GM23248 (cell line): ENCODE data around the gene ALG1. TPM values are rescaled to one million over a fixed set of nuclear protein-coding genes. Genes with fewer than 3 reads are reported as not detected.

Experiments
- DNase-seq: peaks from one replicate; pipeline ENCODE4 v3.0.0-alpha.2; 2015
- H2AFZ ChIP-seq: fragments of 200-600 bp; sonication (generic); 2 replicates; pipeline ENCODE4 v1.6.1; 2016; ENCODE audit warnings: antibody characterized with exemption
- H3F3A ChIP-seq: fragments of 200-600 bp; sonication (generic); 2 replicates; pipeline ENCODE4 v1.6.1; 2016; ENCODE audit warnings: mild to moderate bottlenecking, antibody characterized with exemption, mixed run types; ENCODE audit not compliant: insufficient read depth
- H3K27ac ChIP-seq: fragments of 200-600 bp; sonication (generic); 2 replicates; pipeline ENCODE4 v1.5.1; 2016; ENCODE audit warnings: mild to moderate bottlenecking
- H3K27me3 ChIP-seq: fragments of 200-600 bp; sonication (generic); replicated peaks from 2 replicates; pipeline ENCODE4 v1.6.1; 2016; ENCODE audit warnings: mild to moderate bottlenecking; ENCODE audit not compliant: insufficient read depth
- H3K36me3 ChIP-seq: fragments of 200-600 bp; sonication (generic); 2 replicates; pipeline ENCODE4 v1.6.1; 2016; ENCODE audit warnings: low read depth, mild to moderate bottlenecking
- H3K4me1 ChIP-seq: fragments of 200-600 bp; sonication (generic); 2 replicates; pipeline ENCODE4 v1.6.1; 2016; ENCODE audit warnings: mild to moderate bottlenecking; ENCODE audit not compliant: insufficient read depth
- H3K4me2 ChIP-seq: fragments of 200-600 bp; sonication (generic); one replicate; pipeline ENCODE4 v1.6.1; 2016; ENCODE audit warnings: mild to moderate bottlenecking; ENCODE audit not compliant: unreplicated experiment
- H3K4me3 ChIP-seq: fragments of 200-600 bp; sonication (generic); 2 replicates; pipeline ENCODE4 v1.5.1; 2016; ENCODE audit warnings: mild to moderate bottlenecking
- H3K79me2 ChIP-seq: fragments of 200-600 bp; sonication (generic); 2 replicates; pipeline ENCODE4 v1.6.1; 2016; ENCODE audit warnings: mild to moderate bottlenecking; ENCODE audit not compliant: insufficient read depth
- H3K9ac ChIP-seq: fragments of 200-600 bp; sonication (generic); 2 replicates; pipeline ENCODE4 v1.6.1; 2016; ENCODE audit warnings: mild to moderate bottlenecking
- H3K9me2 ChIP-seq: fragments of 200-600 bp; sonication (generic); 2 replicates; pipeline ENCODE4 v1.6.1; 2016; ENCODE audit warnings: mixed run types, mild to moderate bottlenecking, moderate library complexity; ENCODE audit not compliant: insufficient read depth
- H3K9me3 ChIP-seq: fragments of 200-600 bp; sonication (generic); one replicate; pipeline ENCODE4 v1.6.1; 2017; ENCODE audit warnings: low read depth
- H4K20me1 ChIP-seq: fragments of 200-600 bp; sonication (generic); 2 replicates; pipeline ENCODE4 v1.6.0; 2016; ENCODE audit not compliant: insufficient read depth
- EZH2 ChIP-seq: fragments of 200-600 bp; sonication (generic); IDR thresholded peaks from 2 replicates; pipeline ENCODE4 v1.6.1; 2018; ENCODE audit warnings: antibody characterized with exemption, mild to moderate bottlenecking; ENCODE audit not compliant: insufficient read depth, poor library complexity, severe bottlenecking
- EZH2phosphoT487 ChIP-seq: fragments of 200-600 bp; sonication (generic); IDR thresholded peaks from 2 replicates; pipeline ENCODE4 v1.6.1; 2018; ENCODE audit warnings: antibody characterized with exemption, moderate library complexity, mild to moderate bottlenecking, low read depth; ENCODE audit not compliant: insufficient read depth
- WGBS, 2 experiments: methylation state at CpG; one replicate each; pipeline ENCODE4 v1.1.6; 2015 to 2017; ENCODE audit warnings: low lambda C conversion rate in 2 of 2, low coverage in 1 of 2; ENCODE audit errors: missing lambda C conversion rate in 2 of 2; 5-methylcytosine and 5-hydroxymethylcytosine counted together
- in situ Hi-C: fragments of 300-500 bp; cut with MboI; formaldehyde crosslinking; loops from 2 replicates; pipeline ENCODE4 v1.15.0; 2020
- polyA plus RNA-seq: library from polyadenylated mRNA; unstranded; fragments of >200 nt; fragmentation: Nextera tagmentation; extraction: Ambion mirVana; gene quantifications from 2 replicates; pipeline ENCODE4 v1.2.1, GENCODE V29; 2016
- total RNA-seq: library from RNA; depleted of rRNA; stranded (reverse); fragments of >200 nt; shearing (Covaris generic); gene quantifications from 2 replicates; pipeline ENCODE4 v1.2.3, GENCODE V29; 2014

Gene ALG1
- total and polyA plus RNA-seq, 2 experiments from 2014 or later: 36.5 to 45.4 TPM

- no peak for DNase-seq
- 66 to 74% methylated on average over 10 of the region's 10 CpGs for WGBS, 2 experiments
- no peaks in the 10 kb centered on the region for H3K9me3 ChIP-seq
- H3K4me2 ChIP-seq: no peak overlapping the region
- no peaks in the 10 kb centered on the region for H3K9me2 ChIP-seq
- TF ChIP-seq EZH2 (no peak), EZH2phosphoT487 (no peak)
- no peak overlapping the region for H3K4me3 ChIP-seq
- H4K20me1 ChIP-seq: no peaks in the 10 kb centered on the region
- no peak overlapping the region for H3K9ac ChIP-seq
- H3K27ac ChIP-seq: no peak overlapping the region
- H3F3A ChIP-seq: no peaks in the 10 kb centered on the region
- H3K79me2 ChIP-seq: no peaks in the 10 kb centered on the region
- H3K27me3 ChIP-seq: peaks cover 5% of the 10 kb centered on the region; the same call in 1 of the 2 replicates
- H3K4me1 ChIP-seq: no peaks in the 10 kb centered on the region
- H3K36me3 ChIP-seq: no peaks in the 10 kb centered on the region
- in situ Hi-C loops: no loop called here
- no peak overlapping the region for H2AFZ ChIP-seq
Observed at GRCh38 chr16:5045499-5046115, 26.0 kb upstream of the ALG1 start.

- no peaks in the 10 kb centered on the region for H3K36me3 ChIP-seq
- H3K9ac ChIP-seq: no peak overlapping the region
Observed at GRCh38 chr16:5046914-5047313, 24.7 kb upstream of the ALG1 start.

GRCh38 chr16:5054876-5055865, 16.5 kb upstream of the ALG1 start:
- 68% methylated on average over 16 of the region's 16 CpGs for WGBS, 2 experiments
- no peaks in the 10 kb centered on the region for H3K9me3 ChIP-seq
- no peak overlapping the region for H3K4me2 ChIP-seq
- no peaks in the 10 kb centered on the region for H3K9me2 ChIP-seq
- H3K27ac ChIP-seq: no peak overlapping the region
- no peak for DNase-seq
- H3K4me1 ChIP-seq: no peaks in the 10 kb centered on the region
- no peaks in the 10 kb centered on the region for H3K79me2 ChIP-seq
- TF ChIP-seq EZH2 (no peak), EZH2phosphoT487 (no peak)
- H3K27me3 ChIP-seq: no peaks in the 10 kb centered on the region
- no peak overlapping the region for H2AFZ ChIP-seq
- H3F3A ChIP-seq: no peaks in the 10 kb centered on the region
- H4K20me1 ChIP-seq: no peaks in the 10 kb centered on the region
- in situ Hi-C loops: no loop called here
- no peak overlapping the region for H3K4me3 ChIP-seq
- no peak overlapping the region for H3K9ac ChIP-seq
- no peaks in the 10 kb centered on the region for H3K36me3 ChIP-seq

More at GRCh38 chr16:5046914-5047313, 24.7 kb upstream of the ALG1 start:
- WGBS, 2 experiments: 52 to 62% methylated on average over 2 of the region's 2 CpGs
- Histone ChIP-seq H3K4me2 (no peak overlapping the region), H3F3A (no peaks in the 10 kb centered on the region), H4K20me1 (no peaks in the 10 kb centered on the region), H3K9me3 (no peaks in the 10 kb centered on the region), H3K27me3 (no peaks in the 10 kb centered on the region; the same call in 1 of the 2 replicates), H3K79me2 (no peaks in the 10 kb centered on the region), H2AFZ (no peak overlapping the region), H3K4me3 (no peak overlapping the region), H3K27ac (no peak overlapping the region), H3K4me1 (no peaks in the 10 kb centered on the region), H3K9me2 (no peaks in the 10 kb centered on the region)
- DNase-seq: no peak
- in situ Hi-C loops: no loop called here
- TF ChIP-seq EZH2phosphoT487 (no peak), EZH2 (no peak)

GRCh38 chr16:5056352-5056751, 15.3 kb upstream of the ALG1 start:
- Histone ChIP-seq H3K9me2 (no peaks in the 10 kb centered on the region), H3K9ac (no peak overlapping the region), H3K9me3 (no peaks in the 10 kb centered on the region), H3K27ac (no peak overlapping the region), H2AFZ (no peak overlapping the region), H3K27me3 (no peaks in the 10 kb centered on the region), H3K36me3 (no peaks in the 10 kb centered on the region), H3K79me2 (no peaks in the 10 kb centered on the region), H3K4me1 (no peaks in the 10 kb centered on the region), H3K4me3 (no peak overlapping the region), H3F3A (no peaks in the 10 kb centered on the region), H4K20me1 (no peaks in the 10 kb centered on the region), H3K4me2 (no peak overlapping the region)
- peak; percentile 46 for DNase-seq
- WGBS, 2 experiments: 17 to 22% methylated on average over 11 of the region's 11 CpGs
- in situ Hi-C loops: no loop called here
- TF ChIP-seq EZH2phosphoT487 (no peak), EZH2 (no peak)
